GM12878 (cell line): ENCODE measurements around the gene RACK1. TPM values are rescaled to one million over a fixed set of nuclear protein-coding genes. Genes with fewer than 3 reads are reported as not detected.
A peak's percentile ranks its signal among the peaks of the same experiment; 100 is the strongest.

Experiments used
- ATAC-seq: fragments of 200-7000 bp; cut with Tn5 transposase; 3 replicates; pipeline ENCODE4 v1.9.1; 2020; ENCODE audit warnings: mild to moderate bottlenecking, moderate library complexity
- BruUV-seq: library from RNA; stranded (reverse); fragments of 400-500 nt; replicated peaks from 2 replicates; lab custom pipeline; 2021; lab: Mats Ljungman, UMichigan
- CTCF ChIA-PET: fragments of 300-600 bp; sonication (Branson Sonifier 250); formaldehyde crosslinking; extraction: SDS; loops from one replicate; lab custom pipeline; 2021; ENCODE audit warnings: inconsistent platforms; lab: Yijun Ruan, JAX
- POLR2A ChIA-PET: fragments of 350-600 bp; formaldehyde crosslinking; extraction: SDS; loops from one replicate; lab custom pipeline; 2021; ENCODE audit warnings: inconsistent platforms; lab: Charles Lee
- RAD21 ChIA-PET: fragments of 300-600 bp; sonication (Branson Sonifier 250); formaldehyde crosslinking; loops from one replicate; lab custom pipeline; 2023; ENCODE audit warnings: antibody characterized with exemption; ENCODE audit not compliant: unreplicated experiment; lab: Charles Lee
- SMC1A ChIA-PET: fragments of 300-600 bp; sonication (Branson Sonifier 250); formaldehyde crosslinking; loops from one replicate; lab custom pipeline; 2023; ENCODE audit not compliant: unreplicated experiment, uncharacterized antibody; lab: Charles Lee
- DNase-seq: peaks from one replicate; pipeline ENCODE4 v3.0.0-alpha.2; 2011; ENCODE audit warnings: low read depth, low spot score
- FAIRE-seq: peaks from 3 replicates; lab custom pipeline; 2011; peaks lifted over from hg19 to GRCh38; lab: Jason Lieb, UNC
- H2AFZ ChIP-seq: 2 replicates; pipeline ENCODE4 v1.6.0; 2011; ENCODE audit warnings: low read depth, low read length, control low read depth; ENCODE audit not compliant: control insufficient read depth
- H3K27ac ChIP-seq: 2 replicates; pipeline ENCODE4 v1.5.1; 2011; ENCODE audit warnings: control low read depth; ENCODE audit not compliant: control insufficient read depth, insufficient read depth
- H3K27me3 ChIP-seq, 2 experiments: replicated peaks in 1 of 2; 2 replicates each; pipeline versions ENCODE4 v1.6.0 to v1.6.1; 2011; ENCODE audit warnings: low read length in 1 of 2; ENCODE audit not compliant: control insufficient read depth in 2 of 2, insufficient read depth in 2 of 2
- H3K36me3 ChIP-seq, 2 experiments: 2 replicates each; pipeline ENCODE4 v1.5.1; 2011; ENCODE audit warnings: low read length in 1 of 2; ENCODE audit not compliant: control insufficient read depth in 2 of 2, insufficient read depth in 2 of 2
- H3K4me1 ChIP-seq: 2 replicates; pipeline ENCODE4 v1.6.1; 2011; ENCODE audit warnings: mild to moderate bottlenecking, low read length, moderate library complexity, mixed read lengths; ENCODE audit not compliant: control insufficient read depth, insufficient read depth
- H3K4me2 ChIP-seq: 2 replicates; pipeline ENCODE4 v1.6.0; 2011; ENCODE audit warnings: control low read depth; ENCODE audit not compliant: control insufficient read depth, insufficient read depth
- H3K4me3 ChIP-seq: fragments of 200-600 bp; sonication (generic); 2 replicates; pipeline ENCODE4 v1.5.1; 2016
- H3K79me2 ChIP-seq: 2 replicates; pipeline ENCODE4 v1.6.0; 2011; ENCODE audit warnings: low read length; ENCODE audit not compliant: control insufficient read depth, insufficient read depth
- H3K9ac ChIP-seq: 2 replicates; pipeline ENCODE4 v1.8.0; 2011; ENCODE audit warnings: low read length, control low read depth, mixed read lengths; ENCODE audit not compliant: control insufficient read depth, insufficient read depth
- H3K9me3 ChIP-seq: replicated peaks from 3 replicates; pipeline ENCODE4 v1.5.1; 2011; ENCODE audit warnings: mild to moderate bottlenecking, low read length; ENCODE audit not compliant: control insufficient read depth, insufficient read depth
- H4K20me1 ChIP-seq: 2 replicates; pipeline ENCODE4 v1.6.0; 2011; ENCODE audit not compliant: control insufficient read depth, insufficient read depth
- CREM ChIP-seq: IDR thresholded peaks from 2 replicates; pipeline ENCODE4 v1.6.1; 2014; ENCODE audit warnings: antibody characterized with exemption, low read depth
- E4F1 ChIP-seq: fragments of 450-650 bp; IDR thresholded peaks from 2 replicates; pipeline ENCODE4 v1.6.1; 2018; ENCODE audit warnings: borderline replicate concordance, mild to moderate bottlenecking; ENCODE audit not compliant: partially characterized antibody
- EGR1 ChIP-seq, 2 experiments: IDR thresholded peaks; 1 replicate in 1 of 2; 2 replicates in 1 of 2; pipeline ENCODE4 v1.6.1; 2011 to 2012; ENCODE audit warnings: low read depth in 2 of 2, low read length in 2 of 2, borderline replicate concordance in 1 of 2, mild to moderate bottlenecking in 1 of 2, moderate library complexity in 1 of 2
- ESRRA ChIP-seq: IDR thresholded peaks from 2 replicates; pipeline ENCODE4 v1.6.1; 2012; ENCODE audit warnings: mild to moderate bottlenecking, low read length, improper control_type of control experiment
- MXI1 ChIP-seq: fragments of 150-350 bp; IDR thresholded peaks from 2 replicates; pipeline ENCODE4 v1.6.1; 2011; ENCODE audit warnings: low read depth, mild to moderate bottlenecking, inconsistent platforms, low read length, improper control_type of control experiment
- NR2F1 ChIP-seq: fragments of 450-650 bp; conservative IDR thresholded peaks from 2 replicates; pipeline ENCODE4 v1.6.1; 2017; ENCODE audit warnings: mild to moderate bottlenecking
- POLR2AphosphoS2 ChIP-seq: IDR thresholded peaks from 2 replicates; pipeline ENCODE4 v1.6.1; 2011; ENCODE audit warnings: low read depth, mild to moderate bottlenecking, low read length, improper control_type of control experiment, moderate library complexity
- POU2F2 ChIP-seq: IDR thresholded peaks from 3 replicates; pipeline ENCODE4 v1.6.1; 2011; ENCODE audit warnings: low read depth, mild to moderate bottlenecking, low read length, borderline replicate concordance
- SREBF1 ChIP-seq: IDR thresholded peaks from 2 replicates; pipeline ENCODE4 v1.6.1; 2012; ENCODE audit warnings: mild to moderate bottlenecking, low read length
- STAT1 ChIP-seq: fragments of 450-650 bp; conservative IDR thresholded peaks from 2 replicates; pipeline ENCODE4 v1.6.1; 2014; ENCODE audit warnings: antibody characterized with exemption, mild to moderate bottlenecking
- TAF1 ChIP-seq: IDR thresholded peaks from 2 replicates; pipeline ENCODE4 v1.6.1; 2011; ENCODE audit warnings: mild to moderate bottlenecking, low read depth, low read length, borderline replicate concordance
- TCF12 ChIP-seq: IDR thresholded peaks from 2 replicates; pipeline ENCODE4 v1.6.1; 2011; ENCODE audit warnings: low read depth, mild to moderate bottlenecking, low read length
- TCF7 ChIP-seq: IDR thresholded peaks from 2 replicates; pipeline ENCODE4 v1.6.1; 2014; ENCODE audit warnings: antibody characterized with exemption, borderline replicate concordance
- YY1 ChIP-seq: IDR thresholded peaks from 2 replicates; pipeline ENCODE4 v1.6.1; 2011; ENCODE audit warnings: low read depth, mild to moderate bottlenecking, low read length
- ZNF207 ChIP-seq: fragments of 450-650 bp; IDR thresholded peaks from 2 replicates; pipeline ENCODE4 v1.6.1; 2014; ENCODE audit warnings: antibody characterized with exemption, mild to moderate bottlenecking, borderline replicate concordance
- WGBS: methylation state at CpG from one replicate; pipeline ENCODE4 v1.1.6; 2016; ENCODE audit warnings: low lambda C conversion rate; ENCODE audit not compliant: insufficient replicate concordance, insufficient coverage; ENCODE audit errors: missing lambda C conversion rate; 5-methylcytosine and 5-hydroxymethylcytosine counted together
- in situ Hi-C: fragments of 300-500 bp; cut with MboI; formaldehyde crosslinking; loops from 9 replicates; pipeline ENCODE4 v1.14.3; 2018; ENCODE audit warnings: mixed read lengths
- intact Hi-C: fragments of 100-400 bp; cut with micrococcal nuclease; formaldehyde crosslinking; loops from one replicate; pipeline ENCODE4 v1.14.2; 2022; ENCODE audit not compliant: unreplicated experiment
- polyA plus RNA-seq, 11 experiments: library from polyadenylated mRNA; depleted of rRNA in 4 of 11; unstranded in 6 of 11; stranded (reverse) in 5 of 11; fragments of >200 nt; fragmentation: Nextera tagmentation in 4 of 11; fragmentation: Illumina TruSeq in 1 of 11; extraction: Ambion mirVana in 4 of 11; extraction: Trizol in 1 of 11; gene quantifications; 1 replicate in 1 of 11; 2 replicates in 10 of 11; pipeline versions ENCODE4 v1.2.1 to v1.2.3, GENCODE V29; 2011 to 2016; ENCODE audit warnings: inconsistent platforms in 2 of 11, missing spikeins in 2 of 11, low read depth in 1 of 11
- total RNA-seq, 4 experiments: library from RNA; depleted of rRNA in 3 of 4; stranded (reverse); fragments of >200 nt in 3 of 4; fragmentation: Illumina TruSeq in 1 of 4; extraction: Trizol in 1 of 4; gene quantifications; 2 replicates each; pipeline versions ENCODE4 v1.2.1 to v1.2.3, GENCODE V29; 2013 to 2021
- TF ChIP-seq, protein P1 (sequence below): fragments of 450-650 bp; IDR thresholded peaks from 2 replicates; pipeline ENCODE4 v1.6.1; 2016; ENCODE audit warnings: mild to moderate bottlenecking, moderate library complexity, borderline replicate concordance

Gene RACK1
- total and polyA plus RNA-seq, 10 of the 15 experiments (the other 5 are each of a cell fraction or from before 2014, with no cell fraction given), result 1,365 to 6,584 (median 4,167) TPM

GRCh38 chr5:181260720-181261319 lies 17.1 kb upstream of the RACK1 start, which contains the start of gene TRIM52:
Gene TRIM52 (minus strand): TSS chr5:181261143. CDS start chr5:181260813, 330 bp downstream.
- POLR2A ChIA-PET, result interaction anchor here (1.0 to 3.7 kb wide), 9 partner anchors 9 to 69 kb away, joined by 3 to 19 read pairs (median 6); partner anchors contain the start of genes RACK1 and TRIM41
- intact Hi-C loops, result loop anchor here (2.0 to 5.0 kb wide), 4 partner anchors 16 to 399 kb away; partner anchors contain the start of genes TRIM41 and ZFP62
- peak within 1 kb of the TSS; percentile 95 for H3K4me3 ChIP-seq
- peaks cover 3% of the 10 kb centered on the region; the same call in 1 of the 2 replicates for H3K4me1 ChIP-seq
- H3K9ac ChIP-seq, result peak within 1 kb of the TSS; percentile 98
- H3K27me3 ChIP-seq, result no peaks in the 10 kb centered on the region
- no peaks in the 10 kb centered on the region for H4K20me1 ChIP-seq
- ATAC-seq (peak; percentile 92), DNase-seq (peak; percentile 77), FAIRE-seq (peak; percentile 88)
- RAD21 ChIA-PET, result interaction anchor here (0.8 to 2.8 kb wide), 9 partner anchors 8 to 76 kb away, joined by 3 to 13 read pairs (median 5); partner anchors contain the start of gene RACK1
- H2AFZ ChIP-seq, result peak within 1 kb of the TSS; percentile 91
- CTCF ChIA-PET, result interaction anchor here (0.7 to 2.4 kb wide), 9 partner anchors 9 to 88 kb away, joined by 3 to 9 read pairs (median 3); partner anchors contain the start of gene TRIM41
- H3K36me3 ChIP-seq, result peaks cover 1 to 5% of the 10 kb centered on the region in 2 experiments; a peak in 3 of 4 replicates
- H3K79me2 ChIP-seq, result peaks cover 61% of the 10 kb centered on the region
- H3K4me2 ChIP-seq, result peak within 1 kb of the TSS; percentile 97
- SMC1A ChIA-PET, result interaction anchor here (1.2 to 3.7 kb wide), 5 partner anchors 10 to 76 kb away, joined by 3 to 25 read pairs (median 4); partner anchors contain the start of gene RACK1
- in situ Hi-C loops, result no loop called here
- no TSS peak for BruUV-seq
- peak within 1 kb of the TSS; percentile 97 for H3K27ac ChIP-seq
- under 1% methylated on average over 37 of the region's 43 CpGs for WGBS
- no peaks in the 10 kb centered on the region for H3K9me3 ChIP-seq
- TF ChIP-seq ZNF207 (peak; percentile 45; the same call in 1 of the 2 replicates), NR2F1 (peak; percentile 49; the same call in 1 of the 2 replicates), TCF12 (peak; percentile 65; the same call in 1 of the 2 replicates), YY1 (peak; percentile 91), ESRRA (no peak), TAF1 (peak; percentile 98), STAT1 (0 out of 2 replicates have a peak, but pooled peaks have one; percentile 16), MXI1 (peak; percentile 75), E4F1 (no peak), EGR1 (IDR thresholded peaks at IDR 0.05; ENCODE audit: borderline replicate concordance in 1 of 2, low read depth in 2 of 2, low read length in 2 of 2) (peak in 1 of 2 experiments; percentile 54; a peak in 2 of 3 replicates), CREM (peak; percentile 99), POU2F2 (peak; percentile 89), SREBF1 (no peak), POLR2AphosphoS2 (peak; percentile 87; the same call in 1 of the 2 replicates), TCF7 (no peak)
- TF ChIP-seq, protein P1, sequence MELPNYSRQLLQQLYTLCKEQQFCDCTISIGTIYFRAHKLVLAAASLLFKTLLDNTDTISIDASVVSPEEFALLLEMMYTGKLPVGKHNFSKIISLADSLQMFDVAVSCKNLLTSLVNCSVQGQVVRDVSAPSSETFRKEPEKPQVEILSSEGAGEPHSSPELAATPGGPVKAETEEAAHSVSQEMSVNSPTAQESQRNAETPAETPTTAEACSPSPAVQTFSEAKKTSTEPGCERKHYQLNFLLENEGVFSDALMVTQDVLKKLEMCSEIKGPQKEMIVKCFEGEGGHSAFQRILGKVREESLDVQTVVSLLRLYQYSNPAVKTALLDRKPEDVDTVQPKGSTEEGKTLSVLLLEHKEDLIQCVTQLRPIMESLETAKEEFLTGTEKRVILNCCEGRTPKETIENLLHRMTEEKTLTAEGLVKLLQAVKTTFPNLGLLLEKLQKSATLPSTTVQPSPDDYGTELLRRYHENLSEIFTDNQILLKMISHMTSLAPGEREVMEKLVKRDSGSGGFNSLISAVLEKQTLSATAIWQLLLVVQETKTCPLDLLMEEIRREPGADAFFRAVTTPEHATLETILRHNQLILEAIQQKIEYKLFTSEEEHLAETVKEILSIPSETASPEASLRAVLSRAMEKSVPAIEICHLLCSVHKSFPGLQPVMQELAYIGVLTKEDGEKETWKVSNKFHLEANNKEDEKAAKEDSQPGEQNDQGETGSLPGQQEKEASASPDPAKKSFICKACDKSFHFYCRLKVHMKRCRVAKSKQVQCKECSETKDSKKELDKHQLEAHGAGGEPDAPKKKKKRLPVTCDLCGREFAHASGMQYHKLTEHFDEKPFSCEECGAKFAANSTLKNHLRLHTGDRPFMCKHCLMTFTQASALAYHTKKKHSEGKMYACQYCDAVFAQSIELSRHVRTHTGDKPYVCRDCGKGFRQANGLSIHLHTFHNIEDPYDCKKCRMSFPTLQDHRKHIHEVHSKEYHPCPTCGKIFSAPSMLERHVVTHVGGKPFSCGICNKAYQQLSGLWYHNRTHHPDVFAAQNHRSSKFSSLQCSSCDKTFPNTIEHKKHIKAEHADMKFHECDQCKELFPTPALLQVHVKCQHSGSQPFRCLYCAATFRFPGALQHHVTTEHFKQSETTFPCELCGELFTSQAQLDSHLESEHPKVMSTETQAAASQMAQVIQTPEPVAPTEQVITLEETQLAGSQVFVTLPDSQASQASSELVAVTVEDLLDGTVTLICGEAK, result no peak; the same call in 1 of the 2 replicates
